SU-DHL-6 (cell line): Measurements from ENCODE around the gene EIF3K.

ENCODE experiments used
- EZH2phosphoT487 ChIP-seq: fragments of 200-600 bp; sonication (generic), shearing (Covaris generic); conservative IDR thresholded peaks from 2 replicates; pipeline ENCODE4 v1.6.1; 2018; ENCODE audit warnings: mild to moderate bottlenecking, antibody characterized with exemption, low read length, moderate library complexity, mixed read lengths
- TF ChIP-seq, protein P1 (sequence below): fragments of 200-600 bp; sonication (generic); IDR thresholded peaks from one replicate; pipeline ENCODE4 v1.5.1; 2017; ENCODE audit warnings: antibody characterized with exemption, mild to moderate bottlenecking, low read length, moderate library complexity; ENCODE audit not compliant: insufficient read depth, poor library complexity, severe bottlenecking

DNA sequence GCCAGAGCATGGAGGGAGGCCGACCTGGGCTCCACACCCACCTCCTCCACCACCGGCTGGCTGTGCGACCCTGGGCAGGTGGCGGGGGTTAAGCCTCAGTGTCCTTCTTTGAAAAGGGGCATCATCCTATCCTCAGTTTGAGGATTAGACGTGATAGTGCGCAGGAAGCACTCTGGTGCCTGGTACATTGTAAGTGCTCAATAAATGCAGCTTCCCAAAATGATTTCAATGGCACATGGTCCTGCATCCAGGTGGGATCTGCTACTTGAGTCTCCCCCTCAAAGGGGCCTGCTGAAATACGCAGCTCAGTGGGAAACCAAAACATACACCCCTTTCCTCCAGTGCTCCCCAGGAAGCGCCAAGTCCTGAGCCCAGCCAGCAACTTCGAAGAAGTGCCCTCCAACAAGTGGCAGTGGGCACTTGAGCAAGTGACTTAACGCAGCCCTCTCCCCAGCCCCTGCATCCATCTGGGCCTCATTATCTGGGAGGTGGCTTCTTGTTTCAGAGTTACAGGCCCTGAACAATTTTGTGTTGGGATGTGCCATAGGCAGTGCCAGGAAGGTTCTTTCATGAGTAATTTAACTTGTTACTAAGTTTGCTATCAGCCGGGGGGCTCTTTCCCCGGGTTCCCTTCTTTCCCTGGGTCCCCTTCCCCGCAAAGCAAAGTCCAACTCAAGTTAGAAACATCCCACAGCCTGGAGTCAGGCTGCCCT lies 46.4 kb downstream of the EIF3K start:
- no peak for TF ChIP-seq EZH2phosphoT487
- TF ChIP-seq, protein P1, sequence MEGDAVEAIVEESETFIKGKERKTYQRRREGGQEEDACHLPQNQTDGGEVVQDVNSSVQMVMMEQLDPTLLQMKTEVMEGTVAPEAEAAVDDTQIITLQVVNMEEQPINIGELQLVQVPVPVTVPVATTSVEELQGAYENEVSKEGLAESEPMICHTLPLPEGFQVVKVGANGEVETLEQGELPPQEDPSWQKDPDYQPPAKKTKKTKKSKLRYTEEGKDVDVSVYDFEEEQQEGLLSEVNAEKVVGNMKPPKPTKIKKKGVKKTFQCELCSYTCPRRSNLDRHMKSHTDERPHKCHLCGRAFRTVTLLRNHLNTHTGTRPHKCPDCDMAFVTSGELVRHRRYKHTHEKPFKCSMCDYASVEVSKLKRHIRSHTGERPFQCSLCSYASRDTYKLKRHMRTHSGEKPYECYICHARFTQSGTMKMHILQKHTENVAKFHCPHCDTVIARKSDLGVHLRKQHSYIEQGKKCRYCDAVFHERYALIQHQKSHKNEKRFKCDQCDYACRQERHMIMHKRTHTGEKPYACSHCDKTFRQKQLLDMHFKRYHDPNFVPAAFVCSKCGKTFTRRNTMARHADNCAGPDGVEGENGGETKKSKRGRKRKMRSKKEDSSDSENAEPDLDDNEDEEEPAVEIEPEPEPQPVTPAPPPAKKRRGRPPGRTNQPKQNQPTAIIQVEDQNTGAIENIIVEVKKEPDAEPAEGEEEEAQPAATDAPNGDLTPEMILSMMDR = no peak
